Stimulated activated CD8-positive, alpha-beta memory T cell treated with anti-CD3 and anti-CD28 coated beads, Interleukin-15, amount 100 ng/mL, for 24 hours (primary cell): ENCODE measurements around the gene TMCC3.
"Not testable (repeated sequence)": the region's sequence is repeated elsewhere in the genome, so short reads cannot be mapped to it uniquely, and the experiment has no call there.

Experiments
- DNase-seq: peaks from one replicate; pipeline ENCODE4 v3.0.0-alpha.2; 2020; ENCODE audit warnings: low read depth

The TMCC3 gene

DNA sequence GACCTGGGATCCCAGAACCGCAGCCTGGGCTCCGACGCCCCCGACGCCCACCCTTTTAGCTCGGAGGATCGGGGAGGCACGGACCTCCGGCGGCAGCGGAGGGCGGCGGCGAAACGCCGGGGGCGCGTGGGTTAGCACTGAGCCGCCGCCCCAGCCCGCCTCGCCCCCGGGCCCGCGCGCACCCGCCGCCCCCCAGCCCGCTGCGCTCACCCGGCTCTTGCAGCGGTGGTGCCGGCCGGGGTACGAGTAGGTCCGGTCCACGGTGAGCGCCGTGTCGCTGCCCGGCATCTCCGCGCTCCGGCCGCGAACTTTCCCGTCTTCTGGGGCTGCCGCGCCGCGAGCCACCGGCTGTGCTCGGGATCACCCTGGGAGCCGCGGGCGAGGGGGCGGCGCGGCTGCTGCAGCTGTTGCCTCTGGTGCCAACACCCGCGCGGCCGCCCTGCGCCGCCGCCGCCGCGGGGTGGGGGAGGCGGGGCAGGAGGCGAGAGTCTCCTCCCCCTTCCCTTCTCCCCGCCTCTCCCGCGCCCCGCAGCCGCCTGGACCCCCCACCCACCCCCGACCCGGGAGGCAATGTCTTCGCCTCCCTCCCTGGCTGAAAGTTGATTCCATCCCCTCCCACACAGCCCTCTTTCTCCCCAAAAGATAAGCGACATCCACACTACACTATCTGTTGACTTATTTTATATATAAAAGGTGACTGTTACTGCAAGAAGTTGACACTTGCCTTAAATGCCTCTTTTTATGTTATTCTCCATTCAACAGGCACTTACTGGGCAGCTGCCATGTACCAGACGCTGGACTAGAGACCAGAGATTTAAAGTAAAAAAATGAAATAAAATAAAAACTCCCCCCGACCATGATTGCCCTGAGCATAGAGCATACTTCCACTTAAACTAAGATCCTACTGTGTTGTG lies at the start of gene TMCC3:
TSS of gene TMCC3 (minus strand) at position 415 of the 914 bp plus-strand sequence. CDS start at position 288, 127 bp downstream.
- DNase-seq = no peak

- no peak for DNase-seq
Observed at GRCh38 chr12:94699801-94700200, 49.4 kb upstream of the TMCC3 start.

DNA sequence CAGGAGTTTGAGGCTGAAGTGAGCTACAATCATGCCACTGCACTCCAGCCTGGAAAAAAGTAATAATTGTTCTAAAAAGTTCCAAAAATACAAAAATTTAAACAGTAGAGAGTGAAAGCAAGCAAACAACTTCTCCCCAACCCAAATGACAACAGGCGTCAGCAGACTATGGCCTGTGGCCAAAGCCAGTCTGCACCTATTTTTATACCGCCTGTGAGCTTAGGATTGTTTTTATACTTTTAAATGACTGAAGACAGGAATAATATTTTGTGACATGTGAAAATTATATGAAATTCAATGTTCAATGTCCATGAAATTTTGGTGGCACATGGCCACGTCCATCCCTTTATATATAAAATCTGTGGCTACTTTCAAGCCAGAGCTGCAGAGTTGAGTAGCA lies 48.2 kb upstream of the TMCC3 start:
- DNase-seq = no peak

GRCh38 chr12:94697631-94698030 lies 47.3 kb upstream of the TMCC3 start:
- no peak for DNase-seq

DNA sequence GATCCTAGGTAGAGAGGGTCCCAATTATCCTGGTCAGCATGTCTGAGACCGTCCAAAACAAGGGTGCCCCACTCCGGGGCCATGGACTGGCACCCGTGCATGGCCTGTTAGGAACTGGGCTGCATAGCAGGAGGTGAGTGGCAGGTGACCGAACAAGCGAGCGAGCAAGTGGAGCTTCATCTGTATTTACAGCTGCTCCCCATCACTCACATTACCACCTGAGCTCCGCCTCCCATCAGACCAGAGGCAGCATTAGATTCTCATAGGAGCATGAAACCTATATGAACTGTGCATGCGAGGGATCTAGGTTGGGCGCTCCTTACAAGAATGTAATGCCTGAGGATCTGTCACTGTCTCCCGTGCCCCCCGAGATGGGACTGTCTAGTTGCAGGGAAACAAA lies 44.4 kb upstream of the TMCC3 start:
- DNase-seq = no peak

DNA sequence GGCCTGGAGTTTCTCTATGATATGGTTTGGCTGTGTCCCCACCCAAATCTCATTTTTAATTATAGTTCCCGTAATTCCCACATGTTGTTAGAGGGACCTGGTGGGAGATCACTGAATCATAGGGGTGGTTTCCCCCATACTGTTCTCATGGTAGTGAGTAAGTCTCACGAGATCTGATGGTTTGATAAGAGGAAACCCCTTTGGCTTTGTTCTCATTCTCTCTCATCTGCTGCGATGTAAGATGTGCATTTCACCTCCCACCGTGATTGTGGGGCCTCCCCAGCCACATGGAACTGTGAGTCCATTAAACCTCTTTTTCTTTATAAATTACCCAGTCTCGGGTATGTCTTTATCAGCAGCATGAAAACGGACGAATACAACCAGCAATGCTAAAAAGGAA lies 42.5 kb upstream of the TMCC3 start:
- not testable (repeated sequence) for DNase-seq

- DNase-seq = no peak
Observed at GRCh38 chr12:94690198-94690771, 39.9 kb upstream of the TMCC3 start.

DNA sequence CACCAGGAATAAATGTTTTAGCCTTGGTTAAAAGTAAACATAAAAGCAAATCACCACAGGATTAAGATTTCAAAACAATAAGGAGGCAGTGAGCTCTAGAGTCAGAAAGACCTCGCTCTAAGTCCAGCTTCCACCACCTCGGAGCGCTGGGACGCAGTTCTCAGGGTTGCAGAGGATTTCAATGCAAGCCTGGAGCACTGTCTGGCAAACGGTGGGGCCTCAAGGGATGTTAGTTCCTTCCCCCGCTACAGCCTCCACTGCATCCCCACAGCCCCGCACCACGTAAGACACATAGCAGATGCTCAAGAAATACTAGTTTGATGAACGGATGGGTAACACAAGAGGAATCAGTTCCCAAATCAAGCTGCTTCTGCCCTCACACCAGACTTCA lies 39.3 kb upstream of the TMCC3 start:
- no peak for DNase-seq

DNA sequence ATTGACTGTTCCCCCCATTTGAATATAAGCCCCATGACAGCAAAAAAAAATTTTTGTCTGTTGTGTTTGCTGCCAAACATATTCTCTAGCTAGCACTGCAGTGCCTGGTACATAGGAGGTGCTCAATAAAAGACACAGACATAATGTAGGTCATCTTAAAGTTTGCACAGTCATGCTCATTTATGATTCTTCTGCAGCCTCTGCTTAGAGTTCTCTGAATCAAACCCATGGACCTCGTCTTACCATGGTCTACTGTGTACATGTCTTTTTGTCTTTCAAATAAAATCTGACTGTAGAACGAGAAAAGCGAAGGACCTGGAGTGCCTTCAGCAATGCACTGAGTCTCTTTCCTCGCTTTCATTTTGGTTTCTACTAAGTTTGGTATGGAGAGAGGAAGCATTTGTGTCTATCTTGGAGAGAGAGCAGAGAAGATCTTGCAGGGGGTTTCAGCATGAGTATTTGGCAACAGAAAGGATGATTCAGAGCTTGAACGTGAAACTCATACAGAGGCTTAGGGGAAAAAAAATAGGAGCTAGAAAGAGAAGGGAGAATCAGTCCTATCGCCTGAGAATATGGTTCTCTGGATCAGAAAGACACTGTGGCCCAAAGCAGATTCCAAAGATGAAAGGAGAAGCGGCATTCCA lies 38.8 kb upstream of the TMCC3 start:
- DNase-seq = no peak

GRCh38 chr12:94687891-94688290 lies 37.5 kb upstream of the TMCC3 start:
- DNase-seq = no peak

GRCh38 chr12:94686834-94687628 lies 36.7 kb upstream of the TMCC3 start:
- no peak for DNase-seq

GRCh38 chr12:94684416-94685142 lies 34.2 kb upstream of the TMCC3 start:
- no peak for DNase-seq

DNA sequence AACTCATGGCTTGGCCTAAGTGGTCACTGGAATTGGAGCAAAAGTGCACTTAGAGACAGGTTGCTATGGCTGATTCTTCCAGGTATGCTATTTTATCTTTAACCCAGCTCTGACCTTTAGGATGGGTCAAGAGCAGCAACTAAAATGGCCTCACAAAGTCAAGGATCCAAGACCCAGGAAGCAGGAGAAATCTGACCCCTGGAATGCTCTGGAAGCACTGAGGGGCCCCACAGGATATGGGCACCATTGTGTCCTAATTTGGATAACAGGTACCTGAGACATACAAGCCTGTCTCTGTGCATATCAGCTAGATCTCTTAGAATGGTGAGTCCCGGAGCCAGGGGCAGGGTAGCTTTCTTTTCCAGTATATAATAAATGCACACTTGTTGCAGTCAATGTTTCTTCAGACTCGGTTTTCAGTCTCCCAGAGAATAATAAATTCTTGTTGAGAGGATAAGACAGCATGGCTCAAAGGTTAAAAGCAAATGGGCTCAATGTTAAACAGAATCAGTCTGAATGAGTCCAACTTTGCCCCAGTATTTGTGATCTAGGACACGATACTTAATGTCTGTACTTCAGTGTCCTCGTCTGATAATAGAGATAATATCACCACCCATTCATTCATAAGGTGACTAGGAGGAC lies 29.3 kb upstream of the TMCC3 start:
- no peak for DNase-seq

DNA sequence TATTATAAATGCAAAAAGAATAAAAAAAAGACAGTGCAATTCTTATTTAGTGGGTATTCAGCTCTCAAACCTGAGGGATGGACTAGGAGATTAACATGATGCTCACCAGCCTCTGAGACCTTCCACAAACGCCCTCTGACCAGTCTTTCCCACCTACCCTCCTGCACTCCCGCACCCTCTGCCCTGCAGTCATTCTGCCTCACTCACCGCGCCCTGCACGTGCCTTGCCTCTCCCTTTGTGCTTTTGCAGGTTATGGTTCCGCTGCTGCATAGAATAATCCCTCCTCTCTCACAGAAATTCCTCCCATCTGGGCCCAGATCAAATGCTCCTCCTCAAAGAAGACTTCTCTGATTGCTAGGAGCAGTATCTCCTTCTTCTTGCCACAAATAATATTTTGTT lies 28.5 kb upstream of the TMCC3 start:
- DNase-seq = no peak

GRCh38 chr12:94678379-94678778 lies 28.0 kb upstream of the TMCC3 start:
- no peak for DNase-seq

DNA sequence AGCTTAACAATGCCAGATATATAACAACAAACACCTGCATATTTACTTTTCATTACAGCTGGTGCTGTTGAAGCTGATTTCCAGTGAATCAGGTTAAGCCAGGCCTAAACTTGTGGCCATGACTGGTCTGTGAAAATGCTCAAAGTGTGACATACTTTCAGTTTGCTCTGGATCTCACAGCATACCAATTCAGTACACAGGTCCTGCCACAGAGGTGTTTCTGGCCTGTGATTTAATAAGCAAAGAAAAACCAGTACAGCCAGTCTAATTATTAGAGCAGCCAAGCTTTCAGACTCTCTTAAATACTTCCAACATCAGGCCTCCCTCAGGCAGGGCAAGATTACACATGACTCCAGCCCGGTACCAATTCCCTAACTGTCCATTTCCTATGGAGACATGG lies 27.4 kb upstream of the TMCC3 start:
- DNase-seq = no peak

- DNase-seq = no peak
Observed at GRCh38 chr12:94676922-94677321, 26.6 kb upstream of the TMCC3 start.

- DNase-seq = no peak
Observed at GRCh38 chr12:94676031-94676641, 25.8 kb upstream of the TMCC3 start.

- no peak for DNase-seq
Observed at GRCh38 chr12:94674835-94675234, 24.5 kb upstream of the TMCC3 start.

- no peak for DNase-seq
Observed at GRCh38 chr12:94674051-94674451, 23.7 kb upstream of the TMCC3 start.

DNA sequence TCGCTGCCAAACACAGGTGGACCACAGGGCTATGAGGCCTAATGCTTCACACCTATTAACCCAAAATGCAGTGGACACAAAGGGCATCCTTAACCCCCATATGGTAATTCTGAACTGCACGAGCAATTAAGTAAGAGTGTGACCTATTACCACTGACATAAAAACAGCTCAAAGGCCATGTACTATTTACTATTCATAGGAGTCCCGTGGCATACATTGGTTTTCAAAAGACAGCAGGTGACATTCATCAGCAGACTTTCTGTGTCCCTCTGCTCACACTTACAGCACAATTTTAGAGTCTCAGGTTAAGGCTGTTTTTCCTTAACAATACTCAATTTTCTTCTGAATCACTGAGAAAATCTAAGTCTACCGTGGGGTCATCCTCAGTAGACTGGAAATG lies 23.1 kb upstream of the TMCC3 start:
- DNase-seq = no peak
